HG02763 (cell line): Measurements from ENCODE around the gene SLC35F1.
A peak's percentile ranks its signal among the peaks of the same experiment; 100 is the strongest.

Experiments
- ATAC-seq: cut with Tn5 transposase; IDR thresholded peaks from one replicate; pipeline ENCODE4 v1.9.1; 2021; ENCODE audit warnings: mild to moderate bottlenecking, moderate library complexity; ENCODE audit not compliant: unreplicated experiment

SLC35F1 gene

GRCh38 chr6:118249680-118250079 lies 342.6 kb downstream of the SLC35F1 start:
- no peak for ATAC-seq

- peak; percentile 44 for ATAC-seq
Observed at GRCh38 chr6:118252474-118252873, 345.4 kb downstream of the SLC35F1 start.

GRCh38 chr6:118253741-118254140 lies 346.7 kb downstream of the SLC35F1 start:
- ATAC-seq, result no peak

- no peak for ATAC-seq
Observed at GRCh38 chr6:118260833-118261232, 353.8 kb downstream of the SLC35F1 start.

- no peak for ATAC-seq
Observed at GRCh38 chr6:118263921-118264486, 356.9 kb downstream of the SLC35F1 start.

GRCh38 chr6:118269659-118270058 lies 362.6 kb downstream of the SLC35F1 start:
- ATAC-seq, result no peak

- ATAC-seq, result no peak
Observed at GRCh38 chr6:118277631-118278030, 370.6 kb downstream of the SLC35F1 start.

GRCh38 chr6:118280210-118280609 lies 373.1 kb downstream of the SLC35F1 start:
- peak; percentile 98 for ATAC-seq

- no peak for ATAC-seq
Observed at GRCh38 chr6:118281291-118281690, 374.2 kb downstream of the SLC35F1 start.

- ATAC-seq, result no peak
Observed at GRCh38 chr6:118283766-118284165, 376.7 kb downstream of the SLC35F1 start.

- ATAC-seq, result no peak
Observed at GRCh38 chr6:118284736-118285360, 377.8 kb downstream of the SLC35F1 start.

- ATAC-seq, result no peak
Observed at GRCh38 chr6:118285791-118286190, 378.7 kb downstream of the SLC35F1 start.

GRCh38 chr6:118288355-118289124 lies 381.5 kb downstream of the SLC35F1 start:
- ATAC-seq, result no peak

GRCh38 chr6:118292558-118292957 lies 385.5 kb downstream of the SLC35F1 start:
- ATAC-seq, result no peak

GRCh38 chr6:118294906-118295305 lies 387.8 kb downstream of the SLC35F1 start:
- no peak for ATAC-seq

GRCh38 chr6:118295336-118295735 lies 388.3 kb downstream of the SLC35F1 start:
- no peak for ATAC-seq

GRCh38 chr6:118296129-118296901 lies 389.3 kb downstream of the SLC35F1 start:
- no peak for ATAC-seq

GRCh38 chr6:118297821-118298220 lies 390.8 kb downstream of the SLC35F1 start:
- ATAC-seq, result no peak

- no peak for ATAC-seq
Observed at GRCh38 chr6:118298476-118299427, 391.7 kb downstream of the SLC35F1 start.

GRCh38 chr6:118299457-118299856 lies 392.4 kb downstream of the SLC35F1 start:
- ATAC-seq, result no peak
